SK-N-SH (cell line): ENCODE measurements around the gene ARTN. TPM values are rescaled to one million over a fixed set of nuclear protein-coding genes. Genes with fewer than 3 reads are reported as not detected.

Source experiments
- CTCF ChIA-PET: fragments of 300-600, 350-600 bp; formaldehyde crosslinking; extraction: SDS; loops from one replicate; lab custom pipeline; 2021; lab: Yijun Ruan, JAX
- POLR2A ChIA-PET: fragments of 350-600 bp; sonication (Branson Sonifier 250); formaldehyde crosslinking; extraction: SDS; loops from one replicate; lab custom pipeline; 2020; ENCODE audit warnings: antibody characterized with exemption, inconsistent platforms; lab: Yijun Ruan, JAX
- DNase-seq: peaks from one replicate; pipeline ENCODE4 v3.0.0; 2012
- H2AFZ ChIP-seq: fragments of 200-600 bp; sonication (generic); 2 replicates; pipeline ENCODE4 v1.8.1; 2016; ENCODE audit warnings: antibody characterized with exemption, mild to moderate bottlenecking, low read depth
- H3F3A ChIP-seq: fragments of 200-600 bp; sonication (generic); replicated peaks from 2 replicates; pipeline ENCODE3; 2016; ENCODE audit warnings: antibody characterized with exemption, mild to moderate bottlenecking; ENCODE audit not compliant: insufficient read depth
- H3K27ac ChIP-seq, 2 experiments: fragments of 200-500 bp in 1 of 2; fragments of 200-600 bp in 1 of 2; sonication (Bioruptor generic) in 1 of 2; sonication (generic), shearing (Covaris generic) in 1 of 2; 2 replicates each; pipeline versions ENCODE4 v1.5.1 to v1.6.1; 2014 to 2016; ENCODE audit warnings: low read depth in 2 of 2, inconsistent platforms in 1 of 2, low read length in 1 of 2, mild to moderate bottlenecking in 1 of 2, mixed read lengths in 1 of 2
- H3K27me3 ChIP-seq: fragments of 200-600 bp; sonication (generic), shearing (Covaris generic); 2 replicates; pipeline ENCODE4 v1.6.1; 2016; ENCODE audit warnings: mixed run types; ENCODE audit not compliant: insufficient read depth
- H3K36me3 ChIP-seq, 2 experiments: fragments of 200-500 bp in 1 of 2; fragments of 200-600 bp in 1 of 2; sonication (Bioruptor generic) in 1 of 2; sonication (generic) in 1 of 2; replicated peaks in 1 of 2; 2 replicates each; pipeline versions ENCODE3 to v1.5.1; 2014 to 2016; ENCODE audit warnings: low read length in 1 of 2, mild to moderate bottlenecking in 1 of 2; ENCODE audit not compliant: insufficient read depth in 2 of 2, control insufficient read depth in 1 of 2
- H3K4me1 ChIP-seq, 2 experiments: fragments of 200-500 bp in 1 of 2; fragments of 200-600 bp in 1 of 2; sonication (Bioruptor generic) in 1 of 2; sonication (generic), shearing (Covaris generic) in 1 of 2; 2 replicates each; pipeline versions ENCODE4 v1.5.1 to v1.6.1; 2014 to 2016; ENCODE audit warnings: low read depth in 1 of 2, low read length in 1 of 2, mixed run types in 1 of 2; ENCODE audit not compliant: insufficient read depth in 2 of 2, control insufficient read depth in 1 of 2
- H3K4me2 ChIP-seq: fragments of 200-600 bp; sonication (generic), shearing (Covaris generic); 2 replicates; pipeline ENCODE4 v1.6.1; 2017; ENCODE audit warnings: mixed run types
- H3K4me3 ChIP-seq, 2 experiments: fragments of 200-500 bp in 1 of 2; fragments of 200-600 bp in 1 of 2; sonication (Bioruptor generic) in 1 of 2; sonication (generic), shearing (Covaris generic) in 1 of 2; 2 replicates each; pipeline versions ENCODE4 v1.5.1 to v1.8.1; 2014 to 2016; ENCODE audit warnings: low read depth in 2 of 2, inconsistent platforms in 1 of 2, low read length in 1 of 2, mild to moderate bottlenecking in 1 of 2, mixed read lengths in 1 of 2, moderate library complexity in 1 of 2
- H3K79me2 ChIP-seq: fragments of 200-600 bp; sonication (generic); 2 replicates; pipeline ENCODE4 v1.8.1; 2017; ENCODE audit warnings: mild to moderate bottlenecking; ENCODE audit not compliant: insufficient read depth
- H3K9ac ChIP-seq: fragments of 200-600 bp; sonication (generic); 2 replicates; pipeline ENCODE4 v1.6.1; 2017; ENCODE audit warnings: mixed run types
- H3K9me2 ChIP-seq: fragments of 200-600 bp; sonication (generic); 2 replicates; pipeline ENCODE4 v1.6.1; 2017; ENCODE audit warnings: mixed run types
- H3K9me3 ChIP-seq: fragments of 200-600 bp; sonication (generic); 2 replicates; pipeline ENCODE4 v1.6.1; 2017; ENCODE audit warnings: mixed run types, mild to moderate bottlenecking, moderate library complexity
- H4K20me1 ChIP-seq: fragments of 200-600 bp; sonication (generic); 2 replicates; pipeline ENCODE4 v1.6.1; 2017; ENCODE audit warnings: mild to moderate bottlenecking, mixed run types; ENCODE audit not compliant: insufficient read depth
- EP300 ChIP-seq, 2 experiments: IDR thresholded peaks; 2 replicates each; pipeline versions ENCODE4 v1.4.0 to v1.6.1; 2012; ENCODE audit warnings: borderline replicate concordance in 1 of 2, low read depth in 1 of 2, low read length in 1 of 2
- FOXJ3 ChIP-seq: sonication (generic); formaldehyde crosslinking; IDR thresholded peaks from 2 replicates; pipeline ENCODE4 v1.5.1; 2020; ENCODE audit warnings: mild to moderate bottlenecking, missing genetic modification reagents
- GATA2 ChIP-seq: sonication (generic); formaldehyde crosslinking; IDR thresholded peaks from 2 replicates; pipeline ENCODE4 v1.5.0; 2020; ENCODE audit warnings: mild to moderate bottlenecking, missing genetic modification reagents
- MEF2A ChIP-seq: IDR thresholded peaks from 2 replicates; pipeline ENCODE4 v1.4.0; 2012; ENCODE audit warnings: low read depth, borderline replicate concordance
- NRF1 ChIP-seq: IDR thresholded peaks from 2 replicates; pipeline ENCODE4 v1.6.1; 2012; ENCODE audit warnings: low read depth, mild to moderate bottlenecking, low read length
- POLR2AphosphoS5 ChIP-seq: IDR thresholded peaks from 2 replicates; pipeline ENCODE4 v1.6.1; 2012; ENCODE audit warnings: low read depth, low read length
- RAD21 ChIP-seq: IDR thresholded peaks from 2 replicates; pipeline ENCODE4 v1.6.1; 2012; ENCODE audit warnings: mild to moderate bottlenecking, low read length
- RCOR1 ChIP-seq: fragments of 150-350 bp; IDR thresholded peaks from 2 replicates; pipeline ENCODE4 v1.6.1; 2017; ENCODE audit warnings: antibody characterized with exemption, low read length
- SIN3A ChIP-seq: IDR thresholded peaks from 2 replicates; pipeline ENCODE4 v1.6.1; 2012; ENCODE audit warnings: low read depth, mild to moderate bottlenecking, low read length, moderate library complexity, borderline replicate concordance
- TAF1 ChIP-seq: IDR thresholded peaks from 2 replicates; pipeline ENCODE4 v1.6.1; 2012; ENCODE audit warnings: low read depth, mild to moderate bottlenecking, low read length, moderate library complexity, borderline replicate concordance
- YY1 ChIP-seq: IDR thresholded peaks from 2 replicates; pipeline ENCODE4 v1.4.0; 2012; ENCODE audit warnings: low read depth, mild to moderate bottlenecking
- WGBS: methylation state at CpG from one replicate; pipeline ENCODE4 v1.1.6; 2017; ENCODE audit warnings: low lambda C conversion rate; 5-methylcytosine and 5-hydroxymethylcytosine counted together
- polyA plus RNA-seq, 3 experiments: library from polyadenylated mRNA; depleted of rRNA; stranded (reverse); fragments of >200 nt; gene quantifications; 2 replicates each; pipeline ENCODE4 v1.2.3, GENCODE V29; 2012
- TF ChIP-seq, protein P1 (sequence below): IDR thresholded peaks from 2 replicates; pipeline ENCODE4 v1.6.1; 2012; ENCODE audit warnings: mild to moderate bottlenecking, low read depth, low read length, moderate library complexity
- TF ChIP-seq, protein P2 (sequence below): IDR thresholded peaks from 2 replicates; pipeline ENCODE4 v1.4.0; 2012; ENCODE audit warnings: low read depth, borderline replicate concordance
- TF ChIP-seq, protein P3 (sequence below): IDR thresholded peaks from 2 replicates; pipeline ENCODE4 v1.4.0; 2012; ENCODE audit warnings: low read depth, borderline replicate concordance
- TF ChIP-seq, protein P4 (sequence below): IDR thresholded peaks from 2 replicates; pipeline ENCODE4; 2012

The ARTN gene
- polyA plus RNA-seq, 1 of the 3 experiments (the other 2 are of a cell fraction) = 0.69 TPM

DNA sequence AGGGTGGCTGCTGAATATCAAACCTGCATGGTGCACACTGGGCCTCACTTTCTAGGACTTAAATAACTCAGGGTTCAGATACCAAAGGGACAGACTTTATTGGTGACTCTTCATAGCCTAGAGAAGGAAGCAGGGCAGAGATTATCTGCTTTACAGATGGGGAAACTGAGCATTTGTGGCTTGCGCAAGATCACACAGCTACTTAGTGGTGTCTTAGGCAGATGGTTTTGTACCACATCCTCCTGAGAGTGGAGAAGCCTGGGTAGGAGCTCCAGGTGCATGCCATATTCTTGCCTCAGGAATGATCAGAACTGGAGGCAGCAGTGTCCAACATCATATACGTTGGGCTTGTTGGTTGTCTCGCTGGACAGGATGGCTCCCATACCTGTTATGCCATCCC lies 29.4 kb downstream of the ARTN start:
- no peaks in the 10 kb centered on the region for H3K79me2 ChIP-seq
- TF ChIP-seq POLR2AphosphoS5 = no peak
- TF ChIP-seq, protein P1, sequence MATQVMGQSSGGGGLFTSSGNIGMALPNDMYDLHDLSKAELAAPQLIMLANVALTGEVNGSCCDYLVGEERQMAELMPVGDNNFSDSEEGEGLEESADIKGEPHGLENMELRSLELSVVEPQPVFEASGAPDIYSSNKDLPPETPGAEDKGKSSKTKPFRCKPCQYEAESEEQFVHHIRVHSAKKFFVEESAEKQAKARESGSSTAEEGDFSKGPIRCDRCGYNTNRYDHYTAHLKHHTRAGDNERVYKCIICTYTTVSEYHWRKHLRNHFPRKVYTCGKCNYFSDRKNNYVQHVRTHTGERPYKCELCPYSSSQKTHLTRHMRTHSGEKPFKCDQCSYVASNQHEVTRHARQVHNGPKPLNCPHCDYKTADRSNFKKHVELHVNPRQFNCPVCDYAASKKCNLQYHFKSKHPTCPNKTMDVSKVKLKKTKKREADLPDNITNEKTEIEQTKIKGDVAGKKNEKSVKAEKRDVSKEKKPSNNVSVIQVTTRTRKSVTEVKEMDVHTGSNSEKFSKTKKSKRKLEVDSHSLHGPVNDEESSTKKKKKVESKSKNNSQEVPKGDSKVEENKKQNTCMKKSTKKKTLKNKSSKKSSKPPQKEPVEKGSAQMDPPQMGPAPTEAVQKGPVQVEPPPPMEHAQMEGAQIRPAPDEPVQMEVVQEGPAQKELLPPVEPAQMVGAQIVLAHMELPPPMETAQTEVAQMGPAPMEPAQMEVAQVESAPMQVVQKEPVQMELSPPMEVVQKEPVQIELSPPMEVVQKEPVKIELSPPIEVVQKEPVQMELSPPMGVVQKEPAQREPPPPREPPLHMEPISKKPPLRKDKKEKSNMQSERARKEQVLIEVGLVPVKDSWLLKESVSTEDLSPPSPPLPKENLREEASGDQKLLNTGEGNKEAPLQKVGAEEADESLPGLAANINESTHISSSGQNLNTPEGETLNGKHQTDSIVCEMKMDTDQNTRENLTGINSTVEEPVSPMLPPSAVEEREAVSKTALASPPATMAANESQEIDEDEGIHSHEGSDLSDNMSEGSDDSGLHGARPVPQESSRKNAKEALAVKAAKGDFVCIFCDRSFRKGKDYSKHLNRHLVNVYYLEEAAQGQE = no peak
- no peak for TF ChIP-seq MEF2A
- no peak for TF ChIP-seq RAD21
- no peak for TF ChIP-seq YY1
- no peak for TF ChIP-seq FOXJ3 (CRISPR knock-in tag)
- no peak for TF ChIP-seq RCOR1
- TF ChIP-seq GATA2 = no peak
- no peak for TF ChIP-seq SIN3A
- no peak for TF ChIP-seq EP300 (IDR thresholded peaks at IDR 0.05; ENCODE audit: borderline replicate concordance in 1 of 2, low read depth in 1 of 2, low read length in 1 of 2)
- TF ChIP-seq, protein P2, sequence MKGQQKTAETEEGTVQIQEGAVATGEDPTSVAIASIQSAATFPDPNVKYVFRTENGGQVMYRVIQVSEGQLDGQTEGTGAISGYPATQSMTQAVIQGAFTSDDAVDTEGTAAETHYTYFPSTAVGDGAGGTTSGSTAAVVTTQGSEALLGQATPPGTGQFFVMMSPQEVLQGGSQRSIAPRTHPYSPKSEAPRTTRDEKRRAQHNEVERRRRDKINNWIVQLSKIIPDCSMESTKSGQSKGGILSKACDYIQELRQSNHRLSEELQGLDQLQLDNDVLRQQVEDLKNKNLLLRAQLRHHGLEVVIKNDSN = no peak
- TF ChIP-seq TAF1 = no peak
- TF ChIP-seq, protein P3, sequence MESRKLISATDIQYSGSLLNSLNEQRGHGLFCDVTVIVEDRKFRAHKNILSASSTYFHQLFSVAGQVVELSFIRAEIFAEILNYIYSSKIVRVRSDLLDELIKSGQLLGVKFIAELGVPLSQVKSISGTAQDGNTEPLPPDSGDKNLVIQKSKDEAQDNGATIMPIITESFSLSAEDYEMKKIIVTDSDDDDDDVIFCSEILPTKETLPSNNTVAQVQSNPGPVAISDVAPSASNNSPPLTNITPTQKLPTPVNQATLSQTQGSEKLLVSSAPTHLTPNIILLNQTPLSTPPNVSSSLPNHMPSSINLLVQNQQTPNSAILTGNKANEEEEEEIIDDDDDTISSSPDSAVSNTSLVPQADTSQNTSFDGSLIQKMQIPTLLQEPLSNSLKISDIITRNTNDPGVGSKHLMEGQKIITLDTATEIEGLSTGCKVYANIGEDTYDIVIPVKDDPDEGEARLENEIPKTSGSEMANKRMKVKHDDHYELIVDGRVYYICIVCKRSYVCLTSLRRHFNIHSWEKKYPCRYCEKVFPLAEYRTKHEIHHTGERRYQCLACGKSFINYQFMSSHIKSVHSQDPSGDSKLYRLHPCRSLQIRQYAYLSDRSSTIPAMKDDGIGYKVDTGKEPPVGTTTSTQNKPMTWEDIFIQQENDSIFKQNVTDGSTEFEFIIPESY = no peak
- TF ChIP-seq, protein P4, sequence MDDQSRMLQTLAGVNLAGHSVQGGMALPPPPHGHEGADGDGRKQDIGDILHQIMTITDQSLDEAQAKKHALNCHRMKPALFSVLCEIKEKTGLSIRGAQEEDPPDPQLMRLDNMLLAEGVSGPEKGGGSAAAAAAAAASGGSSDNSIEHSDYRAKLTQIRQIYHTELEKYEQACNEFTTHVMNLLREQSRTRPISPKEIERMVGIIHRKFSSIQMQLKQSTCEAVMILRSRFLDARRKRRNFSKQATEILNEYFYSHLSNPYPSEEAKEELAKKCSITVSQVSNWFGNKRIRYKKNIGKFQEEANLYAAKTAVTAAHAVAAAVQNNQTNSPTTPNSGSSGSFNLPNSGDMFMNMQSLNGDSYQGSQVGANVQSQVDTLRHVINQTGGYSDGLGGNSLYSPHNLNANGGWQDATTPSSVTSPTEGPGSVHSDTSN = no peak
- TF ChIP-seq NRF1 = no peak
- WGBS = 96% methylated on average over 3 of the region's 3 CpGs
- no peak overlapping the region for H3K4me3 ChIP-seq
- no peak overlapping the region for H3K9ac ChIP-seq
- no peaks in the 10 kb centered on the region for H3F3A ChIP-seq
- H3K4me2 ChIP-seq = no peak overlapping the region
- no peaks in the 10 kb centered on the region for H3K4me1 ChIP-seq
- ChIA-PET POLR2A (no interaction called here), CTCF (interaction anchor here (1.1 kb wide), 1 partner anchor 25 kb away, joined by 3 read pairs; no protein-coding TSS in a partner anchor)
- H3K27me3 ChIP-seq = no peaks in the 10 kb centered on the region
- no peak overlapping the region for H3K27ac ChIP-seq
- no peak overlapping the region for H2AFZ ChIP-seq
- no peaks in the 10 kb centered on the region for H4K20me1 ChIP-seq
- DNase-seq = no peak
- H3K36me3 ChIP-seq = peaks cover 3 to 60% of the 10 kb centered on the region in 2 experiments
- H3K9me2 ChIP-seq = no peaks in the 10 kb centered on the region
- H3K9me3 ChIP-seq = no peaks in the 10 kb centered on the region
